ENCODE measurements around the gene TRIM50.
"Not testable (repeated sequence)": the region's sequence is repeated elsewhere in the genome, so short reads cannot be mapped to it uniquely, and the experiment has no call there.

The TRIM50 gene

DNA sequence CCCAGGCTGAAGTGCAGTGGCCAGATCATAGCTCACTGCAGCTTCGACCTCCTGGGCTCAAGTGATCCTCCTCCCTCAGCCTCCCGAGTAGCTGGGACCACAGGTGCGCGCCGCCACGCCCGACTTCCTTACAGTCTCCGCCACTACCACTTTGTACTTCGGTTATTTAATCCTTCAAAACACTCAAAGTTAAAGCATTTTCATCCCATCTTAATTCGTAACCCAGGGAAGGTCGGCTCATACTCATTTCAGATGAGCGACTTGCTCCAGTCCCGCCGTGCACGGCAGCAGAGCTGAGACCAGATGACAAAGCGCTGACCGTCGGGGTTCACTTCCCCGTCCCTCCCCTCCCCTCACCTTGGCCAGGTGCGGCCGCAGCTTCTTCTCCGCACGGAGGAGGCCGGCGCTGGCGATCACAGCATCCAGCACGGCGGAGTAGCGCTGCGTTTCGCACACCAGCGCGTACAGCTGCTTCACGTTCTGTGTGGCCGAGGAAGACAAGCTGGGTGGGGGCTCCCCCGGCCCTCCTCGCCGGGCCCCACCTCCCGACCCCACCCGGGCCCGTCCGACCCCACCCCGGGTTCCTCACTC, 19.7 kb downstream of the TRIM50 start:
- CTCF ChIA-PET = interaction anchor here (0.6 kb wide), 1 partner anchor 132 kb away, joined by 4 read pairs; no protein-coding TSS in a partner anchor
- TF ChIP-seq ZNF384 (IDR thresholded peaks at IDR 0.05) = no peak
- TF ChIP-seq FOXA1 (IDR thresholded peaks at IDR 0.05) = no peak
- no peak for TF ChIP-seq CTBP1 (IDR thresholded peaks at IDR 0.05; ENCODE audit: borderline replicate concordance)
- no peak for TF ChIP-seq NFRKB (IDR thresholded peaks at IDR 0.05)
- no peak for TF ChIP-seq BHLHE40 (IDR thresholded peaks at IDR 0.05; ENCODE audit: borderline replicate concordance)
- DNase-seq (ENCODE audit: extremely low spot score) = no peak
- POLR2A ChIA-PET = interaction anchor here (1.3 kb wide), 1 partner anchor 16 kb away, joined by 4 read pairs; no protein-coding TSS in a partner anchor

DNA sequence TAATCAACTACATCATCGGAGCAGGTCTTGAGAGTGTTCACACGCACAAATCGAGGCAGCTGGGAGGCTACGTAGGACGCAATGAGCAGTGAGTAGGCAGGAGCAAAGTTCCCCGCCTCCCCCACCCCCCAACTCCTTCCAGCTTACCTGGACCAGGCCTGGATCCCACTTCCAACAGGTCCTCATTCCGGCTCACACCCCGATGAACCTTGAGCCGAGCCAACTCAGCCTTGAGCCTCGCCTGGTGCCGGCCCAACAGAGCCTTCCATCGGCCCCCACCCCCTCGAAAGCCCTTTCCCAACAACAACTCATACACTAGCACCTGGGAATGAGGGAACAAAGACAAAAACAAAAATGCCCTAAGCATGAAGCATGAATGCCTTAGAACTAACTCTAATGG, 20.4 kb downstream of the TRIM50 start:
- TF ChIP-seq ZNF384 (IDR thresholded peaks at IDR 0.05) (no peak), ARNT (IDR thresholded peaks at IDR 0.05) (no peak), LEF1 (IDR thresholded peaks at IDR 0.05; ENCODE audit: borderline replicate concordance) (no peak), CTBP1 (IDR thresholded peaks at IDR 0.05; ENCODE audit: borderline replicate concordance) (no peak), L3MBTL2 (conservative IDR thresholded peaks at IDR 0.05) (no peak), HDGF (IDR thresholded peaks at IDR 0.05; ENCODE audit: borderline replicate concordance) (no peak), TARDBP (IDR thresholded peaks at IDR 0.05) (no peak), BHLHE40 (IDR thresholded peaks at IDR 0.05; ENCODE audit: borderline replicate concordance) (no peak), FOXA1 (IDR thresholded peaks at IDR 0.05) (no peak), FOXK2 (IDR thresholded peaks at IDR 0.05) (no peak), SP1 (IDR thresholded peaks at IDR 0.05) (no peak), SUZ12 (IDR thresholded peaks at IDR 0.05) (no peak), FOXM1 (IDR thresholded peaks at IDR 0.05; ENCODE audit: borderline replicate concordance) (no peak), NFRKB (IDR thresholded peaks at IDR 0.05) (no peak)
- TF ChIP-seq, protein P1, sequence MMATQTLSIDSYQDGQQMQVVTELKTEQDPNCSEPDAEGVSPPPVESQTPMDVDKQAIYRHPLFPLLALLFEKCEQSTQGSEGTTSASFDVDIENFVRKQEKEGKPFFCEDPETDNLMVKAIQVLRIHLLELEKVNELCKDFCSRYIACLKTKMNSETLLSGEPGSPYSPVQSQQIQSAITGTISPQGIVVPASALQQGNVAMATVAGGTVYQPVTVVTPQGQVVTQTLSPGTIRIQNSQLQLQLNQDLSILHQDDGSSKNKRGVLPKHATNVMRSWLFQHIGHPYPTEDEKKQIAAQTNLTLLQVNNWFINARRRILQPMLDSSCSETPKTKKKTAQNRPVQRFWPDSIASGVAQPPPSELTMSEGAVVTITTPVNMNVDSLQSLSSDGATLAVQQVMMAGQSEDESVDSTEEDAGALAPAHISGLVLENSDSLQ (IDR thresholded peaks at IDR 0.05) = no peak
- DNase-seq (ENCODE audit: extremely low spot score) = no peak
- ChIA-PET POLR2A (no interaction called here), CTCF (no interaction called here)

DNA sequence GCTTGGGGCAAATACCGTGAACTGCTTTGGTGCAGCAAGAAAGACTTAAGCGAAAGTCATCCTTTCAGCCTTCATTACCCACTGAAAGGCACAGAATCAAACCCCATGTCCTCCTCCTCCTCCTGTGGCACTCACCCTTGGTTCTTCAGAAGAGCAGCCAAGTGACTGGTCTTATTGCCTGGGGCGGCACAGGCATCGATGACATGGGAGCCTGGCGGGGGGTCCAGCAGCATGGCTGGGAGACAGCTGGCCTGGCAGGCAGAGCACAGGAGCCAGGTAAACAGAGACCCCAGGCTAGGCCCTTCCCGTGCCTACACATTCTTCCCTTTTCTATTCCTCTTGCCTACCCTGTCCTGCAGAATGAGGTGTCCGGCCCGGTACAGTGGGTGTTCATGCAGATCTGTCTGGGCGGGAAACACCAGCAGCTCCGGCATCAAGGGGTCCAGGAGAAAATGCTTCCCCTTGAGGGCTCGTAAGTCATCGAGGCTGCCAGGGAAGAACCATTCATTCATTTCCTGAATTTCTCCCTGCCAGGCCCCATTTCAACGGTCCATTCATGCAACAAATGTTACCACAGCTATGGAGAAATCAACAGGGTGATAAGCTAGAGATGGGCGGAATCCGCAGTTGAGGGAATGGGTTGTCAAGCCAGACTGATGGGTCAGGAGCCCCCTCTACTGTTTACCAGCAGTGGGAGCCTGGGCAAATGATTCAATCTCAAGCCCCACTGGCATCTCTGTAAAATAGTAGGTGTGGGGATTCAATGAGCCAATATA, 23.1 kb downstream of the TRIM50 start:
- DNase-seq (ENCODE audit: extremely low spot score); CTCF ChIA-PET; POLR2A ChIA-PET: not testable (repeated sequence)

DNA sequence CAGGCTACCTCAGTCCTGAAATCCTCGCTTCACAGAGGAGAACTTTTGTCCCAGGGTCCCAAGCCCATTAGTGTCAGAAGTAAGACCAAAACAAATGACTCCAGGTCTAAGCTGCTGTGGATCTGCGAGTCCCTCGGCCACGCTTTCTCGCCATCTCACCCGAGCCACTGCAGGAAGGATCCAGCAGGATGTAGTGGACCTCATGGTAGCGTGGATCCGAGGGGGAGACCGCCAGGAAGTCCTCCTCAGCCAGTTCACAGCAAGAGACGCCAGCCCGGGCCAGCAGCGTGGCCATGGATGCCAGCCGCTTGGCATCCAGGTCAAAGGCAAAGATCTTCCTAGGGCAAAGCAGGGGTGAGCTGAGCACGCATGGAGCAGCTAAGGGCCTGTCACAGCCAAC, 23.8 kb downstream of the TRIM50 start:
- POLR2A ChIA-PET = no interaction called here
- CTCF ChIA-PET = no interaction called here
- DNase-seq (ENCODE audit: extremely low spot score) = no peak
- no peak for TF ChIP-seq HDGF (IDR thresholded peaks at IDR 0.05; ENCODE audit: borderline replicate concordance)
- TF ChIP-seq NFRKB (IDR thresholded peaks at IDR 0.05) = no peak
- TF ChIP-seq ZNF384 (IDR thresholded peaks at IDR 0.05) = no peak
- no peak for TF ChIP-seq SUZ12 (IDR thresholded peaks at IDR 0.05)
- no peak for TF ChIP-seq FOXK2 (IDR thresholded peaks at IDR 0.05)
- no peak for TF ChIP-seq ELF4 (IDR thresholded peaks at IDR 0.05)
- no peak for TF ChIP-seq TARDBP (IDR thresholded peaks at IDR 0.05)
- TF ChIP-seq L3MBTL2 (conservative IDR thresholded peaks at IDR 0.05) = no peak
- no peak for TF ChIP-seq FOXM1 (IDR thresholded peaks at IDR 0.05; ENCODE audit: borderline replicate concordance)
- TF ChIP-seq SP1 (IDR thresholded peaks at IDR 0.05) = no peak

DNA sequence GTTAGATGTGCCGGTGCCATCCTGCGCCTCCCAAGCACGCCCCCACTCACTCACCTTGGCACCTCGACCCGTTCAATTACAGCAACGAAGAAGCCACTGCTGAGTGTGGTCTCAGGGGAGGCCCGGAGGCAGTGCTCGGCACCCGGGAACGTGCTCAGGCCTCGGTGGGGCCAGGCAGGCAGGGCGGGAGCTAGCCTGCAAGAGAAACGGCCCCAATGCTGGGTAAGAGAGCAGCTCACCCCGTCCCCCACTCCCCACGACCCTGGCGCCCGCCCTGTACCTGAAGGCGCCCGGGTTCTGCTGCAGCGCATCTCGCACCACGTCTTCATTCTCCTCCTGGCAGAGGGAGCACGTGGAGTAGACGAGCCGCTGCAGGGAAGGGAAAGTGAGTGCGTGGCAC, 24.3 kb downstream of the TRIM50 start:
- TF ChIP-seq FOXA1 (IDR thresholded peaks at IDR 0.05) = no peak
- no peak for TF ChIP-seq CTBP1 (IDR thresholded peaks at IDR 0.05; ENCODE audit: borderline replicate concordance)
- TF ChIP-seq ZNF384 (IDR thresholded peaks at IDR 0.05) = no peak
- no peak for TF ChIP-seq ELF4 (IDR thresholded peaks at IDR 0.05)
- TF ChIP-seq, protein P1 (IDR thresholded peaks at IDR 0.05) = no peak
- TF ChIP-seq FOXK2 (IDR thresholded peaks at IDR 0.05) = no peak
- TF ChIP-seq L3MBTL2 (conservative IDR thresholded peaks at IDR 0.05) = no peak
- TF ChIP-seq ARNT (IDR thresholded peaks at IDR 0.05) = no peak
- no peak for TF ChIP-seq SUZ12 (IDR thresholded peaks at IDR 0.05)
- TF ChIP-seq LEF1 (IDR thresholded peaks at IDR 0.05; ENCODE audit: borderline replicate concordance) = no peak
- TF ChIP-seq HDGF (IDR thresholded peaks at IDR 0.05; ENCODE audit: borderline replicate concordance) = no peak
- ChIA-PET POLR2A (no interaction called here), CTCF (no interaction called here)
- DNase-seq (ENCODE audit: extremely low spot score) = no peak

DNA sequence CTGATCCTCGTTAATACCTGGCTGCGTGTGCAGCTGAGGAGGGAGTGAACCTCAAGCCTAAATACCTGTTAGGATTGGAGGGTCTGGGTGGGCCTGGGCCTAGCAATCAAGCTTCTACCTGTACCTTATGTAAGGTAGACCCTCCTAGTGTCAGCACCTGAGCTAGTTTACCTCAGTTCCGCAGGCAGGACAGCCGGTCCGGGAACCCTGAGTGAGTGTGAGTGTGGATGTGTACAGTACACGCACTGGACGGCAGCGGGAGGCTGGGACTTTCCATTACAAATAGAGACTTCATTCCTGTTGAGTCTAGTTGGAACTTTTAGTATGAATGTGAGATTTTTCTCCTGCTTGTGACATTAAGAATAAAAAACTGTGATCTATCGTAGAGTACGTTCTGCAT, 25.0 kb downstream of the TRIM50 start:
- CTCF ChIA-PET; POLR2A ChIA-PET; DNase-seq (ENCODE audit: extremely low spot score): not testable (repeated sequence)

DNA sequence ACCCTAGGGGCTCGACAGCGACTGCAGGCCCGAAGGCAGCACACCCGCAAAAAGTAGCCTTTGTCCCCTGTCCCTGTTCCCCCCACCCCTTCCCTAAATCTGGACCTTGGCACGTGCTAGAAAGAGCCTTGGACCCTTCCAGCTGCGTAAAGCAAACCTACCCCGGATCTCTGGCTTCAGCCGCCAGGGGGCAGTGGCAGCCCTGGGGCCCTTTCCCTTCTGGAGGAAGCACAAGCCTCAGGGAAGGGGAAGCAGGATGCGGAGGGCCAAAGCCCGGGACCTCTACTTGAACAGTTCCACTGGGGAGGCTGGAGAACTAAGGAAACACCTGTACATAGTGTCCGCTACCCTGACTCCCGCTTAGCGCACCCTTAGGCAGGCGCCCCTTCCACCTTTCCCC, 26.8 kb downstream of the TRIM50 start:
- POLR2A ChIA-PET; DNase-seq (ENCODE audit: extremely low spot score); CTCF ChIA-PET: not testable (repeated sequence)

DNA sequence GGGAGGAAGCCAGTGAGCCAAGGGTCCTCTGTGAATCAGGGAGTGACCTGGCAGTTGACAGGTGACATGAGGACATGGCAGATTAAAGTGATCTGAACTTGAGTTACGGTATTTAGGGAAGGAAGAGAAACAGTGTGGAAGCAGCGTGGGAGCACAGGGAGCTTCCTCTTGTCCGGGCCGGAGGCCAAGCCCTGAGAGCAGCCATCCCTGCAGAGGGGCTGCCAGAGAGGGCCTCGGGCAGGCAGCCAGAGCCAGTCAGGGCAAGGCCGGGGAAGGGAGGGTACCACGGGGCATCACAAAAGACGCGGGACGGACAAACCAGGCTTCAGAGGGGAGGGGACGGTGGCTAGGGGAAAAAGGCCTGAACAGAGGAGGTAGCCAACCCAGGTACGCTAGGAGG, 28.1 kb downstream of the TRIM50 start:
- DNase-seq (ENCODE audit: extremely low spot score); CTCF ChIA-PET; POLR2A ChIA-PET: not testable (repeated sequence)

DNA sequence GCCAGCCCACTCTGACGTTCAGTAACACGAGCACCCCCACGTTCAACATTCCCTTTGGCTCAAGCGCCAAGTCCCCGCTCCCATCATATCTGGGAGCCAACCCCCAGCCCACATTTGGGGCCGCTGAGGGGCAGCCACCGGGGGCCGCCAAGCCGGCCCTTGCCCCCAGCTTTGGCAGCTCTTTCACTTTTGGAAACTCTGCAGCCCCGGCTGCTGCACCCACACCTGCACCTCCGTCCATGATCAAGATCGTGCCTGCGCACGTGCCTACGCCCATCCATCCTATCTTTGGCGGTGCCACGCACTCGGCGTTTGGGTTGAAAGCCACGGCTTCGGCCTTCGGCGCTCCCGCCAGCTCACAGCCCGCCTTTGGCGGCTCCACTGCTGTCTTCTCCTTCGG, 30.2 kb downstream of the TRIM50 start:
- POLR2A ChIA-PET; CTCF ChIA-PET; DNase-seq (ENCODE audit: extremely low spot score): not testable (repeated sequence)

DNA sequence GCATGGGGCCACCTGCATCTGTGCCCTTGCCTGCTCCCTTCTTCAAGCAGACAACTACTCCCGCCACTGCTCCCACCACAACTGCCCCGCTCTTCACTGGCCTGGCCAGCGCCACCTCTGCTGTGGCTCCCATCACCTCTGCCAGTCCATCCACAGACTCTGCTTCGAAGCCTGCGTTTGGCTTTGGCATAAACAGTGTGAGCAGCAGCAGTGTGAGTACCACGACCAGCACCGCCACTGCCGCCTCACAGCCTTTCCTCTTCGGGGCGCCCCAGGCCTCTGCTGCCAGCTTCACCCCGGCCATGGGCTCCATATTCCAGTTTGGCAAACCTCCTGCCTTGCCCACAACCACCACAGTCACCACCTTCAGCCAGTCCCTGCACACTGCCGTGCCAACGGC, 30.6 kb downstream of the TRIM50 start:
- POLR2A ChIA-PET; DNase-seq (ENCODE audit: extremely low spot score); CTCF ChIA-PET: not testable (repeated sequence)

DNA sequence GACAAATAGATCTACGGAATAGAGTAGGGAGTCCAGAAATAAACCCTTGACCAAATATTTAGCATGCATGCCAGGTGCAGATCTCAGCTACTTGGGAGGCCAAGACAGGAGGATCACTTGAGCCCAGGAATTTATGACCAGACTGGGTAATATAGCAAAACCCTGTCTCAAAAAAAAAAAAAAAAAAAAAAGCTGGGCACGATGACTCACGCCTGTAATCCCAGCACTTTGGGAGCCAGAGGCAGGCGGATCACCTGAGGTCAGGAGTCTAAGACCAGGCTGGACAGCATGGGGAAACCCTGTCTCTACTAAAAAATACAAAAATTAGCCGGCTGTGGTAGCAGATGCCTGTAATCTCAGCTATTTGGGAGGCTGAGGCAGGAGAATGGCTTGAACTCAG, 50.7 kb downstream of the TRIM50 start:
- POLR2A ChIA-PET; DNase-seq (ENCODE audit: extremely low spot score); CTCF ChIA-PET: not testable (repeated sequence)

DNA sequence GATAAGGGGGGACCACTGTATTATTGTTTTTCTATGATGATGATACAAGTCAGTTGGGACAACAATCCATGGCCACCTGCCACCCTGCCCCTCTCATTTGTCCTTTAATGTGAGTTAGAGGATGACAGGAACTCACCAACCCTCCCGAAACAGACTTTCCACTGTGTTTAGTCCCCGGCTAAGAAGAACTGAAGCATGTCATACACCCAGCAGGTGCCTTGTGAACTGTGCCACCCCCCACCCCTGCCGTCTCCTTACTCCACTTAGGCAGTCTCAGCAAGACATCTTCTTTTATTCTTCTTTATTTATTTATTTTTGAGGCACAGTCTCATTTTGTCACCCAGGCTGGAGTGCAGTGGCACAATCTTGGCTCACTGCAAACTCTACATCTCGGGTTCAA, 60.1 kb downstream of the TRIM50 start:
- CTCF ChIA-PET; DNase-seq (ENCODE audit: extremely low spot score); POLR2A ChIA-PET: not testable (repeated sequence)
